Mesodermal cell (in vitro differentiated cells): ENCODE results near the gene NUDT4. TPM values are rescaled to one million over a fixed set of nuclear protein-coding genes. Genes with fewer than 3 reads are reported as not detected.

Experiments used
- H3K27ac ChIP-seq: 2 replicates; pipeline ENCODE4 v1.7.0; 2013; ENCODE audit warnings: mild to moderate bottlenecking, low read depth, low read length, moderate library complexity; ENCODE audit not compliant: severe bottlenecking
- H3K36me3 ChIP-seq: 2 replicates; pipeline ENCODE4 v1.7.1; 2013; ENCODE audit warnings: mild to moderate bottlenecking, low read length, moderate library complexity; ENCODE audit not compliant: control insufficient read depth, insufficient read depth
- H3K4me1 ChIP-seq: one replicate; pipeline ENCODE4 v1.7.1; 2013; ENCODE audit warnings: mild to moderate bottlenecking, low read length; ENCODE audit not compliant: insufficient read depth, control insufficient read depth, poor library complexity, severe bottlenecking
- H3K4me3 ChIP-seq: 2 replicates; pipeline ENCODE4 v1.7.0; 2013; ENCODE audit warnings: low read length, control low read depth, mild to moderate bottlenecking; ENCODE audit not compliant: insufficient read depth, poor library complexity, severe bottlenecking; ENCODE audit errors: extremely low read depth
- H3K9me3 ChIP-seq: 2 replicates; pipeline ENCODE4 v1.7.1; 2013; ENCODE audit warnings: mild to moderate bottlenecking, low read length, moderate library complexity; ENCODE audit not compliant: control insufficient read depth
- WGBS, 2 experiments: methylation state at CpG; one replicate each; pipeline ENCODE4 v1.1.5; 2013; ENCODE audit warnings: missing lambda C conversion rate in 2 of 2; ENCODE audit not compliant: insufficient coverage in 2 of 2; 5-methylcytosine and 5-hydroxymethylcytosine counted together
- polyA plus RNA-seq, 2 experiments: library from polyadenylated mRNA; stranded (reverse); fragments of 50-300 nt; gene quantifications; one replicate each; pipeline ENCODE4 v1.2.3, GENCODE V29; 2013

NUDT4 gene
- 197 TPM for polyA plus RNA-seq (2013, experiment 1 of 2)
- 211 TPM for polyA plus RNA-seq (2013, experiment 2 of 2)

DNA sequence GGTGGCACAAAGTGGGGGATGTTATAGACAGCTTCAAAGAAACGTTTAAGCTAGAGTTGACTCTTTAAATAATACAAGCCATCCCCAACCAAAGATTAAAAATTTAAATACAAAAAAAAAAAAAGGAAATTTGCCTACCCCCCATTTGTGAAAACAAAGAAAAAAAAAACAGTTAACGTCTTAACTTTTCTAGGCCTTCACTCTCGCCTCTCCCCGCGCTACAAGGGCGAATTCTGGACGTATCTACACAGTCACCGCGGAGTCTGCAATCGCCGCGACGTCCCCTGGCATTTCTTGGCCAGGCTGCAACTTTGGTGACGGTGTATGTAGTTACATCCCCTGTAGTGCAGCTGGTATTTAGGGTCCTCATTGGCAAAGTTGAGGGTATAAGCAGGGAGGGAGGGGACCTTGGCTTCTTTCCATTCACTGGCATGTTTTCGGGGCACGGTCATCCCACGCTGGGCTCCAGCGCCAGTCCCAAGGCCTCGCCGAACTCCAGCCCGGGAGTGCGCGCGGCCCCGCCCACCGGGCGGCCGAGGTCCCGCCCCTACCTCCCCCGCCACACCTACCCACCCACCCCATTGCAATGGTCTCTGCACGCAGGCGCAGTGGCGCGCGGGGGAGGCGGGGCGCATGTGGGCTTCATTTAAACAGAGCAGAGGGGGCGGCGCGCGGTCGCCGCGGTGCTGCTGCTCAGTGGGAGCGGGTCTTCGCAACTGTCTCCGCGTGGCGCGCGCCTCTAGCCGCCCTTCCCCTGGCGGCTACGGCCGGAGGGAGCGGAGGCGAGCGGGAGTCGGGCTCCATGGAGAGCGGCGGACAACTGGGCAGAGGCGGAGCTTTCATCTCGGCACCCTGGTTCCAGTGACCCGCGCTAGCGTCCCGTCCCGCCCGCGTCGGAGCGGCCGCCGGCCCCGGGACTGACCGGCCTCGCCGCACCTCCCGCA, at the start of gene NUDT4:
Gene NUDT4 (plus strand): TSS at position 674 of the 944 bp plus-strand sequence. CDS start 398 bp downstream, outside the sequence.
- H3K36me3 ChIP-seq, result peaks cover 29% of the 10 kb centered on the region
- WGBS, 2 experiments, result 27 to 51% methylated on average over 13 to 30 of the region's 79 CpGs
- H3K4me1 ChIP-seq, result peaks cover 19% of the 10 kb centered on the region
- peak within 1 kb of the TSS; percentile 96 for H3K4me3 ChIP-seq
- peak within 1 kb of the TSS; percentile 70 for H3K27ac ChIP-seq
- H3K9me3 ChIP-seq, result no peaks in the 10 kb centered on the region

DNA sequence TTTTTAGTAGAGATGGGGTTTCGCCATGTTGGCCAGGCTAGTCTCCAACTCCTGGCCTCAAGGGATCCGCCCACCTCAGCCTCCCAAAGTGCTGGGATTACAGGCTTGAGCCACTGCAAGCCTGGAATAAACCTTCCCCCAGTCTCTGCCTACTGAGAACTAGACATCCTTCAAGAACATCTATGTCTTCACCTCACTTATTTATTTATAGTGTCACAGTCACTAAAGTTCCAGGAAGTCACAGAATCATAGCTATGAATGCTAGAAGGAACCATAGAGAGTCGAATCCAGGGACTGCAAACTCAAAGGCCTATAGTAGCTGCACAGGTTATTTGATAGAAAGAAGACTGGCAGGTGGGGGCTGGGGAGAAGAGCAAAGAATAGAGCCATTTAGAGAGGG, 44.7 kb upstream of the NUDT4 start:
- Histone ChIP-seq H3K4me3 (no peak overlapping the region), H3K4me1 (peaks cover 20% of the 10 kb centered on the region), H3K9me3 (no peaks in the 10 kb centered on the region), H3K27ac (no peak overlapping the region), H3K36me3 (no peaks in the 10 kb centered on the region)
- 87 to 97% methylated on average over 3 of the region's 3 CpGs for WGBS, 2 experiments

DNA sequence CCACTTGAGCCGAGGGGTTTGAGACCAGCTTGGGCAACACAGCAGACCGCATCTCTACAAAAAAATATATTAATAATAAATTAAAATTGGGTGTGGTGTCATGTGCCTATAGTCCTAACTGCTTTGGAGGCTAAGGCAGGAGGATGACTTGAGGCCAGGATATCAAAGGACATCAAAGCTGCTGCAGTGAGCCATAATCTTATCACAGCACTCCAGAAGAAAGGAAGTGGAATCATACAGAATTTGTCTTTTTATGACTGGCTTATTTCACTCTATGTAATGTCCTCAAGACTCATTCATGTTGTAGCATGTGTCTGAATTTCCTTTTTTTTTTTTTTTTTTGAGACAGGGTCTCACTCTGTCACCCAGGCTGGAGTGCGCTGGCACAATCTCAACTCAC, 43.9 kb upstream of the NUDT4 start:
- peaks cover 20% of the 10 kb centered on the region for H3K4me1 ChIP-seq
- no peak overlapping the region for H3K27ac ChIP-seq
- H3K9me3 ChIP-seq, result no peaks in the 10 kb centered on the region
- WGBS, 2 experiments, result 100% methylated on average over 1 of the region's 3 CpGs; no CpG with 5 or more reads in 1 of the 2 experiments
- H3K4me3 ChIP-seq, result no peak overlapping the region
- no peaks in the 10 kb centered on the region for H3K36me3 ChIP-seq

DNA sequence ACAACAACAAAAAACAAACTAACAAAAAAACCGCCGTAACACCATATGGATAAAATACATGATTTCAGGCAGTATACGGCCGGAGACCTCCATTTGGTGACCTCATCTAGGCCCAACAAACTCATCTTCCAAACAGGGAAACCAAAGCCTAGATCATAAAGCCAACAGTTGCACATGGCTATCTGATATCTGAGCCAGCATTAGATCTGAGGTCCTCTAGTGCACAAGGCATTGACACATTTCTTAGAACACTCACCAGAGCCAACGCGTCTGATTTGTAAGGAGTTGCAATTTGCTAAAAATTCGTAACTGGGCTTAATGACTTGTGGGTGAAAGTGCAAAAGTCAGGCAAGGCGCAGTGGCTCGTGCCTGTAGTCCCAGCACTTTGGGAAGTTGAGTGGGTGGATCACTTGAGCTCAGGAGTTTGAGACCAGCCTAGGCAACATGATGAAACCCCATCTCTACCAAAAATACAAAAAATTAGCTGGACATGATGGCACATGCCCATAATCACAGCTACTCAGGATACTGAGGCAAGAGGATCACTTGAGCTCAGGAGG, 42.0 kb upstream of the NUDT4 start:
- Histone ChIP-seq H3K4me1 (peaks cover 20% of the 10 kb centered on the region), H3K27ac (peak overlapping the region; percentile 94), H3K36me3 (no peaks in the 10 kb centered on the region), H3K4me3 (peak overlapping the region; percentile 5), H3K9me3 (no peaks in the 10 kb centered on the region)
- 81 to 86% methylated on average over 5 of the region's 9 CpGs for WGBS, 2 experiments

DNA sequence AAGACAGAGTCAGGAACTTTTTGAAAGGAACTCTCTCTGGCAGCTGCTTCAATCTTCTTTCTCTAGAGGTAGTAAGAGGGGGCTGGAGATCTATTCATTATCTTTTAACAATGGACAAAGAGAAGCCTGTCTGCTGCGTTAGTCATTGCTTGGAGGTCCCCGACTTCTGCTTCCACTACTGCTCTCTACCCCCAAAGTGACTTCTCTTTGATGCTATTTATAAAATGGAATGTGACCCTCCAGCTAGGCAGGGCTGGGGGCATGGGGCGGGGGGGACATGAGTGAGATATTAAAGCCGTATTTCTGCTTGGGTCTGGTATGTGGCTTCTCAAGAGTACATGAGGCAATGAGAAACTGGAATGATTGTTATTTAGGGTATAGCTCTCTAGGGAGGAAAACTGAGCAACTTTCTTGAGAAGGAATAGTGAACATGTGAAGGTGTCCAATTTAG, 41.4 kb upstream of the NUDT4 start:
- peaks cover 20% of the 10 kb centered on the region for H3K4me1 ChIP-seq
- H3K4me3 ChIP-seq, result peak overlapping the region; percentile 5
- WGBS, 2 experiments, result 29 to 45% methylated on average over 1 to 2 of the region's 4 CpGs
- H3K27ac ChIP-seq, result peak overlapping the region; percentile 94
- no peaks in the 10 kb centered on the region for H3K9me3 ChIP-seq
- H3K36me3 ChIP-seq, result no peaks in the 10 kb centered on the region

DNA sequence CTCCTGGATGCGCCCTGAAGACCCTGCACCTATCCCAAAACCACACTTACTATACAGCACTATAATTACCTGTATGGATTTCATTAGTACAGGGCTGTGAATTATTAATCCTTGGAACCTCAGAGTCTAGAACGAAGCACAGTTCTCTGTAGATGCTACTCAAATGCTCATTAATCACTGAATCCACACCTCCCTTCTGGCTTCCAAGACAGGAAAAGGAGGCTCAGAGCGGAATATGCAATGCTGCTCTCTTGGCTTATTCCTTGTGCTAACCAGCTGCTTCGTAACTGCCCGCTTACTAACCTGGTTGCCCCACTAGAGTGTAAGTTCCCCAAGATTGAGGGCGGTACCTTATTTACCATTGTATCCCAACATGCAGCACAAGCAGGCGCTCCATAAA, 39.1 kb upstream of the NUDT4 start:
- no peak overlapping the region for H3K4me3 ChIP-seq
- no peaks in the 10 kb centered on the region for H3K9me3 ChIP-seq
- H3K4me1 ChIP-seq, result peaks cover 20% of the 10 kb centered on the region
- H3K36me3 ChIP-seq, result no peaks in the 10 kb centered on the region
- no peak overlapping the region for H3K27ac ChIP-seq
- 92 to 93% methylated on average over 3 to 5 of the region's 7 CpGs for WGBS, 2 experiments

DNA sequence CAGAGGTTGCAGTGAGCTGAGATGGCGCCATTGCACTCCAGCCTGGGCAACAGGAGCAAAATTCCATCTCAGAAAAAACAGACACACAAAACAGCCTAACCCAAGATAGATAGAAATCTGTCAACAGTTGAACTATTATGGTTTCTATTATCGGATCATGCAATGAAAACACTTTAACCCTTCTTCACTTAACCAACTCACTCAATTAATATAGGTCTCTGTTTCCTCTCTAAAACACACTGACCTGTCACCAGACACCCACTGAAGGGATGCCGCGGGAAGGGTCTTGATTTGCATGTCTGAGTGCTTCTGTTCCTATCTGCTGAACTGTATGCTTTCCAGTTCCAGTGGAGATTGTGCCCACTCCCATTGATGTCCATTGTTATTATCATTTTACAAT, 38.0 kb upstream of the NUDT4 start:
- Histone ChIP-seq H3K27ac (no peak overlapping the region), H3K4me1 (peaks cover 20% of the 10 kb centered on the region), H3K9me3 (no peaks in the 10 kb centered on the region), H3K4me3 (no peak overlapping the region), H3K36me3 (no peaks in the 10 kb centered on the region)
- 92 to 100% methylated on average over 1 to 2 of the region's 4 CpGs for WGBS, 2 experiments

DNA sequence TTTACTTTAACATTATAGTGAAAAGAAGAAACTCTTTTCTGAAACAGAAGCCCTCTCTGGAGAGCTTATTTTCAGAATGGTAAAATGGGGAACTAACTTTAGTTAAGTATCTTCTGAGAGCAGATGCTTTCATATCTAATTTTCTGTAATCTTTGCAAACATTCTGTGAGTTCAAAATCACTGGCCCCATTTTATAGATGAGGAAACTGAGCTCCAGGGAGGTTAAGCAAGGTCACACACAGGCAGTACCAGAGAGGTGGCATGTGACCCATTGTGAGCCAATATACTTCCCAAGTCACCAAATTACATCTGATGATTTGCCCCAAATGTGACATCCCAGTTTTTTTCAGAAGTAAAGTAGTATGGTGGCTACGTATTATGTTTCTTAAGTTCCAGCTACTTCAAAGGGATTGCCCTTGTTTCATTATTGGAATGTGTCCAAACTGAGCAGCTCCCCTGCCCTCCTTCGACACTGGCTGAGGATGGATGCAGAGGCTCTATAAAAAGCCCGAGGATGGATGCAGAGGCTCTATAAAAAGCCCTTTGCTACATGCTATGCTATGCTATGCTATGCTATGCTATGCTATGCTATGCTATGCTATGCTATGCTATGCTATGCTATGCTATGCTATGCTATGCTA, 36.2 kb upstream of the NUDT4 start:
- H3K9me3 ChIP-seq, result no peaks in the 10 kb centered on the region
- no peaks in the 10 kb centered on the region for H3K36me3 ChIP-seq
- H3K4me3 ChIP-seq, result no peak overlapping the region
- WGBS, 2 experiments, result 91 to 100% methylated on average over 1 of the region's 3 CpGs
- H3K4me1 ChIP-seq, result peaks cover 6% of the 10 kb centered on the region
- no peak overlapping the region for H3K27ac ChIP-seq

DNA sequence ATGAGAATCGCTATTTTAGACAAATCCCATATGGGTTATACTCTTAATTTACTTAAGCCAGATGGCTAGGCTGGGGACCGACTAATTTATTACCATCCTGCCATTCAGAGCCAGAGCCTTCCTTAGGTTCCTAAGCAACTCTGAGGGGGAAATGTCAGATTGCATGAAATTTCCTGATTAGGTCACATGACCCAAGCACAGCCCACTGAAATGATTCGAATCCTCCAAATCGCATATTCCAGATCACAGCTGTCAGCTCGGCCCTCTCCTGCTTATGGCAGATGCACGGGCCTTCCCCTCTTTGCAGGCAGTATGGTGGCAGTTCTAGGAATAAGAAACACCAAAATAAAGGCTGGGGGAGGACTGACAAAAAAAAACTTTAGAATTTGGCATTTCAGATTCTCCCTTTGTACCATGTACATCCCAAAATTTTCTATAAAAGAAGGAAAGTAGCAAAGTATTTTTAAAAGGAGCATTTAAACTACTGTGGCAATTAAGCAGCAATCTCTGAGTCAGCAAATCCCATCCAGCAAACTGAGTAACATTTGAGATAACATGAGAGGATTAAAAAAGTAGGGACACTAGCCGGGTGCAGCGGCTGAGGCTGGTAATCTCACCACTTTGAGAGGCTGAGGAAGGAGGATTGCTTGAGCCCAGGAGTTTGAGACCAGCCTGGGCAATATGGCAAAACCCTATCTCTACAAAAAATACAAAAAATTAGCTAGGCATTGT, 30.5 kb upstream of the NUDT4 start:
- WGBS, 2 experiments, result 100% methylated on average over 2 of the region's 8 CpGs; no CpG with 5 or more reads in 1 of the 2 experiments
- Histone ChIP-seq H3K9me3 (no peaks in the 10 kb centered on the region), H3K36me3 (no peaks in the 10 kb centered on the region), H3K27ac (no peak overlapping the region), H3K4me3 (no peak overlapping the region), H3K4me1 (no peaks in the 10 kb centered on the region)
